ENCODE results near the gene ACP2. TPM values are rescaled to one million over a fixed set of nuclear protein-coding genes. Genes with fewer than 3 reads are reported as not detected.

Gene ACP2
- total and polyA plus RNA-seq, 4 donors = 40.6 to 74.7 (median 60.8) TPM

DNA sequence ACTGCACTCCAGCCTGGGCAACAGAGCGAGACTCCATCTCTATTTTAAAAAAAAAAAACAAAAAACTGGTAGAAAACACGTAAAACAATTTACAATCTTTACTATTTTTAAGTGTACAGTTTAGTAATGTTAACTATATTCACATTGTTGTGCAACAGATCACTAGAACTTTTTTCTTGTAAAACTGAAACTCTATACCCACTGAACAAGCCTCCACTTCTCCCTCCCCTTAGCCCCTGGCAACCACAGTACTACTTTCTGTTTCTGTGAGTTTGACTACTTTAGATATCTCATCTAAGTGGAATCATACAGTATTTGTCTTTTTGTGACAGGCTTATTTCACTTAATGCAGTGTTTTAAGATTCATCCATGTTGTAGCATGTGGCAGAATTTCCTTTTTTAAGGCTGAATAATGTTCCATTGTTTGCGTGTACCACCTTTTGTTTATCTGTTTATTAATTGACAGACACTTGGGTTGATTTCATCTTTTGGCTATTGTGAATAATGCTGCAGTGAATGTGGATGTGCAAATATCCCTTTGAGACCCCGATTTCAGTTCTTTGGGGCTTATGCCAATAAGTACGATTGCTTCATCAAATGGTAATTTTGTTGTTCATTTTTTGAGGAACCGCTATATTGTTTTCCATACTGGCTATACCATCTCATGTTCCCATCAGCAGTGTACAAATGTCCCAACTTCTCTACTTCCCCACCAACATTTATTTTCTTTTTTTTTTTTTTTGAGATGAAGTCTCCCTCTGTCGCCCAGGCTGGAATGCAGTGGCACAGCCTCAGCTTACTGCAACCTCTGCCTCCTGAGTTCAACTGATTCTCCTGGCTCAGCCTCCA is 22.8 kb downstream of the ACP2 start:
- Histone ChIP-seq H3K4me1 (ENCODE audit: control insufficient read depth in 5 of 5, insufficient read depth in 5 of 5, low read length in 5 of 5) (no peaks in the 10 kb centered on the region), H3K9ac (ENCODE audit: insufficient read depth in 1 of 2, low read length in 2 of 2) (no peak overlapping the region), H3K36me3 (ENCODE audit: control insufficient read depth in 4 of 4, insufficient read depth in 4 of 4, low read length in 4 of 4) (peaks cover 0 to 11% (median 4%) of the 10 kb centered on the region in 4 donors), H3K27me3 (ENCODE audit: control insufficient read depth in 3 of 3, insufficient read depth in 3 of 3, low read length in 2 of 3) (no peaks in the 10 kb centered on the region), H3K9me3 (ENCODE audit: control insufficient read depth in 4 of 4, insufficient read depth in 3 of 4, low read length in 3 of 4) (no peaks in the 10 kb centered on the region), H3K27ac (ENCODE audit: low read depth in 1 of 2, low read length in 1 of 2) (no peak overlapping the region), H3K4me3 (no peak overlapping the region)
- TF ChIP-seq, protein P1, sequence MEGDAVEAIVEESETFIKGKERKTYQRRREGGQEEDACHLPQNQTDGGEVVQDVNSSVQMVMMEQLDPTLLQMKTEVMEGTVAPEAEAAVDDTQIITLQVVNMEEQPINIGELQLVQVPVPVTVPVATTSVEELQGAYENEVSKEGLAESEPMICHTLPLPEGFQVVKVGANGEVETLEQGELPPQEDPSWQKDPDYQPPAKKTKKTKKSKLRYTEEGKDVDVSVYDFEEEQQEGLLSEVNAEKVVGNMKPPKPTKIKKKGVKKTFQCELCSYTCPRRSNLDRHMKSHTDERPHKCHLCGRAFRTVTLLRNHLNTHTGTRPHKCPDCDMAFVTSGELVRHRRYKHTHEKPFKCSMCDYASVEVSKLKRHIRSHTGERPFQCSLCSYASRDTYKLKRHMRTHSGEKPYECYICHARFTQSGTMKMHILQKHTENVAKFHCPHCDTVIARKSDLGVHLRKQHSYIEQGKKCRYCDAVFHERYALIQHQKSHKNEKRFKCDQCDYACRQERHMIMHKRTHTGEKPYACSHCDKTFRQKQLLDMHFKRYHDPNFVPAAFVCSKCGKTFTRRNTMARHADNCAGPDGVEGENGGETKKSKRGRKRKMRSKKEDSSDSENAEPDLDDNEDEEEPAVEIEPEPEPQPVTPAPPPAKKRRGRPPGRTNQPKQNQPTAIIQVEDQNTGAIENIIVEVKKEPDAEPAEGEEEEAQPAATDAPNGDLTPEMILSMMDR (IDR thresholded peaks at IDR 0.05; ENCODE audit: control extremely low read depth, extremely low read depth) = no peak
- WGBS, 2 donors = 87 to 88% methylated on average over 7 of the region's 7 CpGs
- DNase-seq (no peak), ATAC-seq (ENCODE audit: insufficient read depth, low FRiP score) (no peak)

DNA sequence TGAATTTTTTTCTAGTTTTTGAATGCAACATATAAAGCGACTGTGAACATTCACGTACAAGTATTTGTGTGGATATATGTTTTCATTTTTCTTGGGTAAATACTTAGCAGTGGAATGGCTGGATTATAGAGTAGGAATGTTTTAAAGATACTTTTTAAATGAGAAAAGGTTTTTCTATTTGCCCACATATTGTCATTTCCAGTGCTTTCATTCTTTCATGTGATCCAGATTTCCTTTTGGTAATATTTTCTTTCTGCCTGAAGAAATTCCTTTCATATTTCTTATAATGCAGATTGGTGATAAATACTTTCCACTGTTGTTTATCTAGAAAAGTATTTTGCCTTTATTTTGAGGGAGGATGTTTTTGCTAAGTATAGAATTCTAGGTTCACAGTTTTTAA is 25.9 kb downstream of the ACP2 start:
- WGBS, 2 donors = 95 to 96% methylated on average over 2 of the region's 2 CpGs
- TF ChIP-seq, protein P1 (IDR thresholded peaks at IDR 0.05; ENCODE audit: control extremely low read depth, extremely low read depth) = no peak
- H3K9ac ChIP-seq (ENCODE audit: insufficient read depth in 1 of 2, low read length in 2 of 2) = no peak overlapping the region
- H3K9me3 ChIP-seq (ENCODE audit: control insufficient read depth in 4 of 4, insufficient read depth in 3 of 4, low read length in 3 of 4) = no peaks in the 10 kb centered on the region
- H3K4me1 ChIP-seq (ENCODE audit: control insufficient read depth in 5 of 5, insufficient read depth in 5 of 5, low read length in 5 of 5) = peaks cover 0 to 6% (median 0%) of the 10 kb centered on the region in 5 donors
- ATAC-seq (ENCODE audit: insufficient read depth, low FRiP score) = no peak
- H3K27me3 ChIP-seq (ENCODE audit: control insufficient read depth in 3 of 3, insufficient read depth in 3 of 3, low read length in 2 of 3) = no peaks in the 10 kb centered on the region
- H3K27ac ChIP-seq (ENCODE audit: low read depth in 1 of 2, low read length in 1 of 2) = no peak overlapping the region
- H3K4me3 ChIP-seq = no peak overlapping the region
- no peak for DNase-seq
- H3K36me3 ChIP-seq (ENCODE audit: control insufficient read depth in 4 of 4, insufficient read depth in 4 of 4, low read length in 4 of 4) = peaks cover 0 to 12% (median 7%) of the 10 kb centered on the region in 4 donors

DNA sequence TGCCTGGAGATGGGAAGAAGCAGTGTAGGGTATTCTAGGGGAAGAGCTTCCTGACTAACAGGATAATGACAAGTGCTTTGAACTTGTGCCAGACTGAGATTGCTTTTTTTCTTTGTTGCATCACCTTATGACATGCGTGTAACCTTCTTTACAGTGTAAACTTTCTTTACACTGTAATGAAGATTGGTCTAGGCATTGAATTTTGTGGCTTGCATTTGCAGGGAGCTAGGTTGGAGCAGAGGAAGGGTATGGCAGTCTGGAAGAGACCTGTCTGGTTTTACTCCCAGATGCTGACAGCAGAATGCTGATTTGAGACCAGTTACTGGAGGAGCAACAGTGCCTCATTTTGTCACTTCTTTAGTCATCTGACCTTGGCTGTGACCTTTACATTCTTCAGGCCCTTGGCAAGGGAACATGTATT is 28.2 kb downstream of the ACP2 start:
- H3K27ac ChIP-seq (ENCODE audit: low read depth in 1 of 2, low read length in 1 of 2) = peak overlapping the region in 1 of 2 donors; percentile 43
- ATAC-seq (ENCODE audit: insufficient read depth, low FRiP score) = no peak

More for the DNA sequence above, 28.2 kb downstream of the ACP2 start:
- Histone ChIP-seq H3K36me3 (ENCODE audit: control insufficient read depth in 4 of 4, insufficient read depth in 4 of 4, low read length in 4 of 4) (peaks cover 0 to 14% (median 5%) of the 10 kb centered on the region in 4 donors), H3K4me3 (no peak overlapping the region), H3K9ac (ENCODE audit: insufficient read depth in 1 of 2, low read length in 2 of 2) (no peak overlapping the region), H3K9me3 (ENCODE audit: control insufficient read depth in 4 of 4, insufficient read depth in 3 of 4, low read length in 3 of 4) (no peaks in the 10 kb centered on the region), H3K27me3 (ENCODE audit: control insufficient read depth in 3 of 3, insufficient read depth in 3 of 3, low read length in 2 of 3) (no peaks in the 10 kb centered on the region), H3K4me1 (ENCODE audit: control insufficient read depth in 5 of 5, insufficient read depth in 5 of 5, low read length in 5 of 5) (peaks cover 5 to 16% (median 7%) of the 10 kb centered on the region in 5 donors)
- TF ChIP-seq, protein P1 (IDR thresholded peaks at IDR 0.05; ENCODE audit: control extremely low read depth, extremely low read depth) = no peak
- DNase-seq = no peak
- WGBS, 2 donors = 52 to 67% methylated on average over 1 of the region's 1 CpG

All from lung (tissue), 12 donors.